ENCODE data around the gene EXOC4. TPM values are rescaled to one million over a fixed set of nuclear protein-coding genes. Genes with fewer than 3 reads are reported as not detected.

The EXOC4 gene
- total and polyA plus RNA-seq, 2 of the 13 experiments (the other 11 are each of a cell fraction or from before 2014, with no cell fraction given), result 22.5 to 39.0 TPM

GRCh38 chr7:133252858-133253518, at the start of gene EXOC4 (continued):
- TF ChIP-seq ZNF337 (CRISPR knock-in tag; IDR thresholded peaks at IDR 0.05; ENCODE audit: borderline replicate concordance, low read depth) (0 out of 2 replicates have a peak, but pooled peaks have one; percentile 48), ZC3H13 (CRISPR knock-in tag; IDR thresholded peaks at IDR 0.05) (no peak), ZNF562 (CRISPR knock-in tag; IDR thresholded peaks at IDR 0.05; ENCODE audit: borderline replicate concordance) (no peak), HNF1A (IDR thresholded peaks at IDR 0.05; ENCODE audit: low read depth) (no peak), HNF1A (CRISPR knock-in tag; IDR thresholded peaks at IDR 0.05; ENCODE audit: borderline replicate concordance) (no peak), NFAT5 (CRISPR knock-in tag; IDR thresholded peaks at IDR 0.05) (no peak), RFXANK (CRISPR knock-in tag; IDR thresholded peaks at IDR 0.05) (no peak), ELK4 (CRISPR knock-in tag; IDR thresholded peaks at IDR 0.05; ENCODE audit: borderline replicate concordance) (no peak), ZEB1 (IDR thresholded peaks at IDR 0.05; ENCODE audit: insufficient replicate concordance, low read depth) (no peak), ZNF660 (CRISPR knock-in tag; IDR thresholded peaks at IDR 0.05; ENCODE audit: borderline replicate concordance, low read depth) (no peak), ZNF609 (CRISPR knock-in tag; IDR thresholded peaks at IDR 0.05; ENCODE audit: borderline replicate concordance) (no peak)

All from HepG2 (cell line).